Cardiac septum (tissue), 1 donor: ENCODE measurements around the gene CACNA2D2. TPM values are rescaled to one million over a fixed set of nuclear protein-coding genes. Genes with fewer than 3 reads are reported as not detected.

ENCODE experiments used
- DNase-seq: peaks from one replicate; pipeline ENCODE4 v3.0.0-alpha.2; 2020; ENCODE audit warnings: low spot score
- intact Hi-C: fragments of 100-400 bp; cut with DNase I; formaldehyde crosslinking; loops from one replicate; pipeline ENCODE4 v1.14.0; 2022
- total RNA-seq: library from RNA; stranded (reverse); fragmentation: NEBNext Ultra II Directional; extraction: Animal tissue kit (Norgen Biotek cat#: 25700); gene quantifications from one replicate; pipeline ENCODE4 v1.2.1, GENCODE V29; 2021
- donor health status: DM: no; HTN: no; CAD: no.

The CACNA2D2 gene
- total RNA-seq, 1 donor from 2014 or later = 1.4 TPM

GRCh38 chr3:50342813-50343633, 160.4 kb downstream of the CACNA2D2 start:
- DNase-seq = no peak
- intact Hi-C loops = no loop called here

- DNase-seq = no peak
- intact Hi-C loops = no loop called here
These were observed 161.3 kb downstream of the CACNA2D2 start for GRCh38 chr3:50341996-50342650.

- intact Hi-C loops = no loop called here
- DNase-seq = no peak
These were observed 161.9 kb downstream of the CACNA2D2 start for GRCh38 chr3:50341537-50341936.

GRCh38 chr3:50340448-50341329, 162.7 kb downstream of the CACNA2D2 start, which contains the start of gene RASSF1:
Gene RASSF1 (minus strand): TSS chr3:50340836. CDS start chr3:50340805, 31 bp downstream.
- intact Hi-C loops = no loop called here
- DNase-seq = peak; percentile 87

- no peak for DNase-seq
- intact Hi-C loops = no loop called here
These were observed 163.3 kb downstream of the CACNA2D2 start for GRCh38 chr3:50340147-50340447.

GRCh38 chr3:50339485-50340146, 163.8 kb downstream of the CACNA2D2 start:
- intact Hi-C loops = loop anchor here (5.0 kb wide), 1 partner anchor 37 kb away; the partner anchor contains the start of gene HYAL1

GRCh38 chr3:50338965-50339364, 164.5 kb downstream of the CACNA2D2 start:
- intact Hi-C loops = loop anchor here (5.0 kb wide), 1 partner anchor 37 kb away; the partner anchor contains the start of gene HYAL1
- DNase-seq = no peak

More at GRCh38 chr3:50339485-50340146, 163.8 kb downstream of the CACNA2D2 start:
- no peak for DNase-seq

- DNase-seq = peak; percentile 100
- intact Hi-C loops = loop anchor here (5.0 kb wide), 1 partner anchor 35 kb away; the partner anchor contains the start of gene HYAL1
These were observed 166.1 kb downstream of the CACNA2D2 start for GRCh38 chr3:50337175-50337861.

- no peak for DNase-seq
- intact Hi-C loops = loop anchor here (5.0 kb wide), 1 partner anchor 34 kb away; the partner anchor contains the start of gene HYAL1
These were observed 166.8 kb downstream of the CACNA2D2 start for GRCh38 chr3:50336452-50337174.

GRCh38 chr3:50334339-50335075, 168.9 kb downstream of the CACNA2D2 start:
- intact Hi-C loops = loop anchor here (5.0 kb wide), 1 partner anchor 32 kb away; the partner anchor contains the start of gene HYAL1
- DNase-seq = no peak

- DNase-seq = no peak
- intact Hi-C loops = no loop called here
These were observed 169.6 kb downstream of the CACNA2D2 start for GRCh38 chr3:50333744-50334328.

- intact Hi-C loops = no loop called here
These were observed 172.0 kb downstream of the CACNA2D2 start for GRCh38 chr3:50331364-50331907.

GRCh38 chr3:50330330-50330729, 173.1 kb downstream of the CACNA2D2 start:
- intact Hi-C loops = no loop called here
- no peak for DNase-seq

More at GRCh38 chr3:50331364-50331907, 172.0 kb downstream of the CACNA2D2 start:
- DNase-seq = no peak

GRCh38 chr3:50327943-50328691, 175.3 kb downstream of the CACNA2D2 start, which contains the start of gene TUSC2:
Gene TUSC2 (minus strand): TSS chr3:50328223. CDS start chr3:50328099, 124 bp downstream.
- DNase-seq = peak; percentile 99
- intact Hi-C loops = loop anchor here (5.0 kb wide), 1 partner anchor 41 kb away; no protein-coding TSS in a partner anchor

- intact Hi-C loops = loop anchor here (5.0 kb wide), 1 partner anchor 40 kb away; no protein-coding TSS in a partner anchor
- no peak for DNase-seq
These were observed 176.3 kb downstream of the CACNA2D2 start for GRCh38 chr3:50327129-50327528.

GRCh38 chr3:50326182-50326541, 177.3 kb downstream of the CACNA2D2 start:
- intact Hi-C loops = loop anchor here (5.0 kb wide), 1 partner anchor 39 kb away; no protein-coding TSS in a partner anchor
- DNase-seq = no peak
